ENCODE data around the gene GPR78. TPM values are rescaled to one million over a fixed set of nuclear protein-coding genes. Genes with fewer than 3 reads are reported as not detected.

The GPR78 gene
- total and polyA plus RNA-seq, 2 of the 13 experiments (the other 11 are each of a cell fraction or from before 2014, with no cell fraction given): 0.01 to 0.07 TPM

GRCh38 chr4:8580321-8581093 is at the start of gene GPR78 (continued):
- TF ChIP-seq HIC2 (CRISPR knock-in tag; IDR thresholded peaks at IDR 0.05; ENCODE audit: low read depth) (no peak), GPN1 (CRISPR knock-in tag; IDR thresholded peaks at IDR 0.05; ENCODE audit: borderline replicate concordance) (peak; percentile 92; the same call in 1 of the 2 replicates), KAT2B (IDR thresholded peaks at IDR 0.05; ENCODE audit: borderline replicate concordance, low read depth, low read length) (no peak), ARID4A (CRISPR knock-in tag; IDR thresholded peaks at IDR 0.05; ENCODE audit: borderline replicate concordance) (no peak), ZC3H13 (CRISPR knock-in tag; IDR thresholded peaks at IDR 0.05) (no peak), ZNF282 (IDR thresholded peaks at IDR 0.05; ENCODE audit: partially characterized antibody) (no peak), TGIF2 (CRISPR knock-in tag; IDR thresholded peaks at IDR 0.05) (peak; percentile 83), KDM3A (CRISPR knock-in tag; IDR thresholded peaks at IDR 0.05; ENCODE audit: low read depth) (no peak), ZXDC (CRISPR knock-in tag; IDR thresholded peaks at IDR 0.05) (no peak), ZMYM4 (CRISPR knock-in tag; IDR thresholded peaks at IDR 0.05) (0 out of 2 replicates have a peak, but pooled peaks have one; percentile 26), FOXO1 (CRISPR knock-in tag; IDR thresholded peaks at IDR 0.05) (peak; percentile 71), ZNF850 (CRISPR knock-in tag; conservative IDR thresholded peaks at IDR 0.05) (no peak), RCOR2 (CRISPR knock-in tag; IDR thresholded peaks at IDR 0.05) (no peak), NPAS2 (CRISPR knock-in tag; IDR thresholded peaks at IDR 0.05; ENCODE audit: borderline replicate concordance) (no peak), SRSF4 (IDR thresholded peaks at IDR 0.05; ENCODE audit: low read depth, low read length, poor library complexity, severe bottlenecking) (no peak), ZNF580 (CRISPR knock-in tag; IDR thresholded peaks at IDR 0.05; ENCODE audit: borderline replicate concordance, low read depth) (peak; percentile 62; the same call in 1 of the 2 replicates), BHLHE40 (IDR thresholded peaks at IDR 0.05; ENCODE audit: low read length) (no peak), CENPT (CRISPR knock-in tag; IDR thresholded peaks at IDR 0.05; ENCODE audit: low read depth) (no peak), PPARG (CRISPR knock-in tag; conservative IDR thresholded peaks at IDR 0.05) (no peak), ZNF317 (CRISPR knock-in tag; IDR thresholded peaks at IDR 0.05) (no peak)
